ENCODE data around the gene POLR1B. TPM values are rescaled to one million over a fixed set of nuclear protein-coding genes. Genes with fewer than 3 reads are reported as not detected.

POLR1B gene
- total RNA-seq, 1 donor: 10.5 TPM

- Histone ChIP-seq H3K4me3 (ENCODE audit: insufficient read depth, low read length) (no peak overlapping the region), H3K9me3 (ENCODE audit: low read depth, low read length) (no peaks in the 10 kb centered on the region), H4K20me1 (ENCODE audit: insufficient read depth, low read length) (no peaks in the 10 kb centered on the region), H2AFZ (ENCODE audit: low read length) (no peak overlapping the region), H3K27me3 (ENCODE audit: insufficient read depth, low read length) (no peaks in the 10 kb centered on the region), H3K27ac (ENCODE audit: low read depth, low read length) (no peak overlapping the region), H3K4me2 (ENCODE audit: insufficient read depth, low read length) (no peak overlapping the region), H3K4me1 (ENCODE audit: insufficient read depth, low read length) (peaks cover 14% of the 10 kb centered on the region), H3K36me3 (ENCODE audit: insufficient read depth, low read length) (no peaks in the 10 kb centered on the region), H3K79me2 (ENCODE audit: insufficient read depth, low read length) (peaks cover 18% of the 10 kb centered on the region)
- no peak for TF ChIP-seq CTCF (IDR thresholded peaks at IDR 0.05; ENCODE audit: extremely low read depth, low read depth, low read length)
- no peak for DNase-seq (ENCODE audit: insufficient read length, low spot score, missing footprints)
These were observed 3.0 kb upstream of the POLR1B start for GRCh38 chr2:112539306-112539705.

- H2AFZ ChIP-seq (ENCODE audit: low read length): no peak overlapping the region
These were observed 1.4 kb upstream of the POLR1B start for GRCh38 chr2:112540906-112541305.

DNA sequence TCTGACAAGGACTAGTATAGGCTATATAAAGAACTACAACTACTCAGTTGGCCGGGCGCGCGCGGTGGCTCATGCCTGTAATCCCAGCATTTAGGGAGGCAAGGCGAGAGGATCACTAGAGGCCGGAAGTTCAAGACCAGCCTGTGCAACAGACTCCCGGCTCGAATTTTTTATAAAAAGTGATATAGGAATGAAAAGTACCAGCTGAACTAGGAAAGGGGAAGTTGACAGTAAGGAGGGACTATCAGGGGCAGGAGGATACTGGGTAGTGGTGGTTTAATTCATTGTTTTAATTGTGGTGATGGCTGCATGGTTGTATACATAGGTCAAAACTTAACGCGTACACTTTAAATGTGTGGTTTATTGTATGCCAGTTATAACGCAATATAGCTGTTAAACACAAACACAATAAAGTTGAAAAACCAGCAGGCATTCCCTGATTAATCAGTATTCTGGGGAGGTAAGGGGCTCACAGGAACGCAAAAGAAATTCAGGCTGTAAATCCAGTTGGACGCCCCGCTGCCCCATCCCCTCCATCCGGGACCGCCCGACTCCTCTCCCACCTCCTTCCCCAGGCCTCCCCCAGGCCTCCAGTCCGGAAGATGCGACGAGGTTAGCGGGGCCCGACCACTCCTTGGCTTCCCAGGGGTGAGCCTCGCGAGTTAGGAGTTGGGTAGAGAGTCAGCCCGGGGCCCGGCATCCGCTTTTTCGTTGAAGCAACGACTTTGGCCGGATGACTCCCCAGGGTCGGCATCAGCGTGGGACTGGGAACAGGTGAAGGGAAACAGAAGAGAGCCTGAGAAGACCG lies 746 bp upstream of the POLR1B start:
- Histone ChIP-seq H3K27me3 (ENCODE audit: insufficient read depth, low read length) (no peaks in the 10 kb centered on the region), H2AFZ (ENCODE audit: low read length) (peak overlapping the region; percentile 99), H3K4me3 (ENCODE audit: insufficient read depth, low read length) (peak overlapping the region; percentile 99), H3K36me3 (ENCODE audit: insufficient read depth, low read length) (no peaks in the 10 kb centered on the region), H3K4me1 (ENCODE audit: insufficient read depth, low read length) (peaks cover 14% of the 10 kb centered on the region), H3K27ac (ENCODE audit: low read depth, low read length) (peak overlapping the region; percentile 94), H3K4me2 (ENCODE audit: insufficient read depth, low read length) (peak overlapping the region; percentile 84), H3K9me3 (ENCODE audit: low read depth, low read length) (no peaks in the 10 kb centered on the region), H4K20me1 (ENCODE audit: insufficient read depth, low read length) (no peaks in the 10 kb centered on the region), H3K79me2 (ENCODE audit: insufficient read depth, low read length) (peaks cover 35% of the 10 kb centered on the region)
- peak; percentile 84 for DNase-seq (ENCODE audit: insufficient read length, low spot score, missing footprints)
- TF ChIP-seq CTCF (IDR thresholded peaks at IDR 0.05; ENCODE audit: extremely low read depth, low read depth, low read length): no peak

More at GRCh38 chr2:112540906-112541305, 1.4 kb upstream of the POLR1B start:
- Histone ChIP-seq H3K4me1 (ENCODE audit: insufficient read depth, low read length) (peaks cover 14% of the 10 kb centered on the region), H3K4me3 (ENCODE audit: insufficient read depth, low read length) (no peak overlapping the region), H3K27me3 (ENCODE audit: insufficient read depth, low read length) (no peaks in the 10 kb centered on the region), H4K20me1 (ENCODE audit: insufficient read depth, low read length) (no peaks in the 10 kb centered on the region), H3K4me2 (ENCODE audit: insufficient read depth, low read length) (no peak overlapping the region), H3K36me3 (ENCODE audit: insufficient read depth, low read length) (no peaks in the 10 kb centered on the region), H3K79me2 (ENCODE audit: insufficient read depth, low read length) (peaks cover 31% of the 10 kb centered on the region), H3K9me3 (ENCODE audit: low read depth, low read length) (no peaks in the 10 kb centered on the region), H3K27ac (ENCODE audit: low read depth, low read length) (no peak overlapping the region)
- no peak for DNase-seq (ENCODE audit: insufficient read length, low spot score, missing footprints)
- no peak for TF ChIP-seq CTCF (IDR thresholded peaks at IDR 0.05; ENCODE audit: extremely low read depth, low read depth, low read length)

DNA sequence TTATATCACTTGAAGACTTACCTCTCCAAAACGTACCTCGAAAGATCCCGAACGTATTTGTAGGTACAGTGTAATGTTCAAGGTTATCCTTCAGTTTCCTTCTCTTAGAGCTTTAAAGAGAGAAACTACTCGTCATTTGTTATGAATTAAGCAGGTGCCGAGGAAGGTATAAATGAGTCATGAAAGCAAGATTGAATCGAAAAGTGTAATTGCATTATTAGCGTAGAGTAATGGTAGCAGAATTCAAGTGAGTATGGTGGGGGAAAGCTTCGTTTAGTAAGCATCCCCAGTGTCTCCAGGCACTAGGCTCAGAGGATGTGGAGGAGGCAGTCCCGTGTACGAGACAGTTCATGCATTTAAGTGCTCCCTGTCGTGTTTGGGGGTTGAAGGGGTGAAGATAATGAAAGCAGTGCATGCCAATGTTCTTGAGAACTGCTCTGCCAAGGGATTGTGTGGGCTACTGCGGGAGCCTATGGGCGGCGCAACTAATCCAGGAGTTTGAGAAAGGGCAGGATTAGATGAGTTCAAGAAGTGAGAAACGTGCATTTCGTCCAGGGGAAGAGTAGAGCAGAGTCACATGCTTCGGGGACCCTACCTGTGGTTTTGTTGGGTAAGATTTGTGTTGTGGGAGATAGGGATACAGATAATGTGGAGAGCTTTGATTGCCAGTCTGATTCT lies 858 bp downstream of the POLR1B start:
- peak overlapping the region; percentile 84 for H3K4me2 ChIP-seq (ENCODE audit: insufficient read depth, low read length)
- no peak for DNase-seq (ENCODE audit: insufficient read length, low spot score, missing footprints)
- peak overlapping the region; percentile 99 for H3K4me3 ChIP-seq (ENCODE audit: insufficient read depth, low read length)
- H3K79me2 ChIP-seq (ENCODE audit: insufficient read depth, low read length): peaks cover 37% of the 10 kb centered on the region
- peaks cover 14% of the 10 kb centered on the region for H3K4me1 ChIP-seq (ENCODE audit: insufficient read depth, low read length)
- no peaks in the 10 kb centered on the region for H4K20me1 ChIP-seq (ENCODE audit: insufficient read depth, low read length)
- H3K27me3 ChIP-seq (ENCODE audit: insufficient read depth, low read length): no peaks in the 10 kb centered on the region
- H3K36me3 ChIP-seq (ENCODE audit: insufficient read depth, low read length): peaks cover 13% of the 10 kb centered on the region
- H3K9me3 ChIP-seq (ENCODE audit: low read depth, low read length): no peaks in the 10 kb centered on the region
- H3K27ac ChIP-seq (ENCODE audit: low read depth, low read length): no peak overlapping the region
- no peak for TF ChIP-seq CTCF (IDR thresholded peaks at IDR 0.05; ENCODE audit: extremely low read depth, low read depth, low read length)
- peak overlapping the region; percentile 99 for H2AFZ ChIP-seq (ENCODE audit: low read length)

All from osteoblast (primary cell).